ENCODE results near the gene CACNA1C.

Gene CACNA1C

GRCh38 chr12:2160043-2160442 lies 107.3 kb downstream of the CACNA1C start:
- no peak for DNase-seq (ENCODE audit: low read depth)
- TF ChIP-seq, protein P1, sequence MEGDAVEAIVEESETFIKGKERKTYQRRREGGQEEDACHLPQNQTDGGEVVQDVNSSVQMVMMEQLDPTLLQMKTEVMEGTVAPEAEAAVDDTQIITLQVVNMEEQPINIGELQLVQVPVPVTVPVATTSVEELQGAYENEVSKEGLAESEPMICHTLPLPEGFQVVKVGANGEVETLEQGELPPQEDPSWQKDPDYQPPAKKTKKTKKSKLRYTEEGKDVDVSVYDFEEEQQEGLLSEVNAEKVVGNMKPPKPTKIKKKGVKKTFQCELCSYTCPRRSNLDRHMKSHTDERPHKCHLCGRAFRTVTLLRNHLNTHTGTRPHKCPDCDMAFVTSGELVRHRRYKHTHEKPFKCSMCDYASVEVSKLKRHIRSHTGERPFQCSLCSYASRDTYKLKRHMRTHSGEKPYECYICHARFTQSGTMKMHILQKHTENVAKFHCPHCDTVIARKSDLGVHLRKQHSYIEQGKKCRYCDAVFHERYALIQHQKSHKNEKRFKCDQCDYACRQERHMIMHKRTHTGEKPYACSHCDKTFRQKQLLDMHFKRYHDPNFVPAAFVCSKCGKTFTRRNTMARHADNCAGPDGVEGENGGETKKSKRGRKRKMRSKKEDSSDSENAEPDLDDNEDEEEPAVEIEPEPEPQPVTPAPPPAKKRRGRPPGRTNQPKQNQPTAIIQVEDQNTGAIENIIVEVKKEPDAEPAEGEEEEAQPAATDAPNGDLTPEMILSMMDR (IDR thresholded peaks at IDR 0.05; ENCODE audit: insufficient read depth, low read depth, low read length, missing control alignments) = no peak
- H3K4me3 ChIP-seq (ENCODE audit: low read length) = no peak overlapping the region

DNA sequence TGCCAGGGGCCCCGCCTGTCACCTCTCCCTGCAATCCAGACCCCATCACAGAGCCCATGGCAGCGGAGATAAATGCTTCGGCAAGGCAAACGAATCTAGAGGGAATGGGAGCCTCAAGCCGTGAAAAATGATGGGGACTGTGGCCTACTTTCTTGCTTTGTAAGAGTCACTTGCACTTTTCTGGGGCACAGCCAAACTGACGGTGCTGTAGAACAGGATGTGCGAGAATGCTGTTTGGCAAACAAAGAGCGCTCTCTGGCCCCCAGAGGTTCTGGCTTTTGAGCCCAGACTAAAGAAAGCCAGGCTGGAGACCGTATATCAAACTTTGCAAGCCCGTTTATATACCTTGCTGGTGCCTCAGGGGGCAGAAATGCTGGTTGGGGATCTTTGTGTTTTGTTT lies 108.7 kb downstream of the CACNA1C start:
- H3K4me3 ChIP-seq (ENCODE audit: low read length) = no peak overlapping the region
- no peak for DNase-seq (ENCODE audit: low read depth)
- TF ChIP-seq, protein P1 (IDR thresholded peaks at IDR 0.05; ENCODE audit: insufficient read depth, low read depth, low read length, missing control alignments) = no peak

DNA sequence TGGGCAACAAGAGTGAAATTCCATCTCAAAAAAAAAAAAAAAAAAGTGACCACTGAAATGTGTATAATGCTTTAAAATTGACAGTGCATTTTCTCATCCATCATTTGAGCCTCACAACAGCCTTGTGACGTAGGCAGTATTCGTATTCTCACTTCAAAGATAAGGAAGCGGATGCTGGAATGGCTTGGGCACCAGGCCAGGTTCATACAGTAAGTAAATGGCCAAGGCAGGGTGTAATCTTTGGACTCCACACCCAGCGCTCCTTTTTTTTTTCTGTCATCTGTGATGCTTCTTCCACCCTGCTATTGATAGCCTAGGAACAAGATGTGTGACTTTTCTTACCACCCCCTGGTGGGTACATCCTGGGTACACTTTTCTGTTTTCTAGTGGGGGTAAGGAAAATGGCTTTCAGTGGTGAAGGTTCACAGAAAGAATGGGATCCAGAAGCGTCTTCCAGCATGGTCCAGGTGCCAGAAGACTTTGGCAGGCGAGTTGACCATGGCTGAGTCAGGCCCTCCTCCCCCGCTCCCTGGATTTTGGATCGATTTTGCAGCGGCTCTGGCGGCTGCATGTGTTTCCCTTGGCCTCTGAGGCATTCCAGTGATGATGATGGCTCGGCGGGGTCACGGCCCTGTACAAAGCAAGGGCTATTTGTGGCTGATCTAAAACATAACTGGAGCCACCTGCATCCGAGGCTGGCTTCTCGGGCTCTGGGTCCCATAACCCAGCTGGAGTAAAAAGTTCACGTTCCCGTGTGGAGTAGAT lies 110.6 kb downstream of the CACNA1C start:
- H3K4me3 ChIP-seq (ENCODE audit: low read length) = no peak overlapping the region
- no peak for DNase-seq (ENCODE audit: low read depth)

GRCh38 chr12:2165021-2165420 lies 112.2 kb downstream of the CACNA1C start:
- no peak for DNase-seq (ENCODE audit: low read depth)
- H3K4me3 ChIP-seq (ENCODE audit: low read length) = no peak overlapping the region
- TF ChIP-seq, protein P1 (IDR thresholded peaks at IDR 0.05; ENCODE audit: insufficient read depth, low read depth, low read length, missing control alignments) = no peak

More for the DNA sequence above, 110.6 kb downstream of the CACNA1C start:
- TF ChIP-seq, protein P1 (IDR thresholded peaks at IDR 0.05; ENCODE audit: insufficient read depth, low read depth, low read length, missing control alignments) = no peak

DNA sequence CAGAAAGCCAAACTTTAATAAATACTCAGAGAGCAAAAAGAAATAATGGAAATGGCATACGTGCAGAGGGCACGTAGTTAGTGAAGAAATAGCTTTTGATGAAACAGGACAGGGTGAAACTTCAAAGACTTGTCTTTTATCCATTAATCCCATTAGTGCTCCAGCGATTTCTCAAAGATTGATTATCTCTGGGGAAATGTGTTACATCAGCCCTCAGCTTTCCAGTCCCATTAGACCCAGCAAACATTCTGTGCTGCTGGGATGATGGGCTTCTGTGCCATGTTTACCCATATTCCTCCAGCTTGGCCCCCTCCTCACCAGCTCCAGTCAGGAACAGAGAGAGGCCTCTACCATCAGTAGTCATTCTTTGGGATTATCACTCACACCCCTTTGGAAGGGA lies 113.1 kb downstream of the CACNA1C start:
- TF ChIP-seq, protein P1 (IDR thresholded peaks at IDR 0.05; ENCODE audit: insufficient read depth, low read depth, low read length, missing control alignments) = no peak
- DNase-seq (ENCODE audit: low read depth) = no peak
- no peak overlapping the region for H3K4me3 ChIP-seq (ENCODE audit: low read length)

GRCh38 chr12:2166696-2167095 lies 113.9 kb downstream of the CACNA1C start:
- no peak for DNase-seq (ENCODE audit: low read depth)
- TF ChIP-seq, protein P1 (IDR thresholded peaks at IDR 0.05; ENCODE audit: insufficient read depth, low read depth, low read length, missing control alignments) = no peak
- H3K4me3 ChIP-seq (ENCODE audit: low read length) = no peak overlapping the region

DNA sequence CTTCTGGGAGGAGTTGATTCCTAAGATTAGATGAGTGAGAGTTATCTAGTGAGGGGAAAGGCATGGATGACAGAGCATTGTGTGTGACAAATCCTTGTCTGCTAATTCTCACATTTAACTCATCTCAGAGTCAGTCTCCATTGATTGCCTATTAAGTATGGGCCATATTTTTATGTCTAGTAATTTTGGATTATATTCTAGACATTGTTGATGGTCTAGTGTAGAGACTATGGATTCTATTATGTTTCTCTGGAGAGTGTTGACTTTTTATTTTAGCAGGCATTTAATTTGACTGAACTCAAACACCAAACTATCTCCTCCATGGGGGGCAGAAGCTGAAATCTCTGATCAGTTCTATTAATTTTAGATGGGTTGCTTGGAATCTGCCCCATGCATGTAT lies 114.4 kb downstream of the CACNA1C start:
- TF ChIP-seq, protein P1 (IDR thresholded peaks at IDR 0.05; ENCODE audit: insufficient read depth, low read depth, low read length, missing control alignments) = no peak
- H3K4me3 ChIP-seq (ENCODE audit: low read length) = no peak overlapping the region
- no peak for DNase-seq (ENCODE audit: low read depth)

All from epithelial cell of esophagus (primary cell).